HG03432 (cell line): ENCODE measurements around the gene DUSP6.

Experiments used
- ATAC-seq: cut with Tn5 transposase; IDR thresholded peaks from one replicate; pipeline ENCODE4 v1.9.1; 2021; ENCODE audit warnings: mild to moderate bottlenecking, moderate library complexity; ENCODE audit not compliant: unreplicated experiment

The DUSP6 gene

DNA sequence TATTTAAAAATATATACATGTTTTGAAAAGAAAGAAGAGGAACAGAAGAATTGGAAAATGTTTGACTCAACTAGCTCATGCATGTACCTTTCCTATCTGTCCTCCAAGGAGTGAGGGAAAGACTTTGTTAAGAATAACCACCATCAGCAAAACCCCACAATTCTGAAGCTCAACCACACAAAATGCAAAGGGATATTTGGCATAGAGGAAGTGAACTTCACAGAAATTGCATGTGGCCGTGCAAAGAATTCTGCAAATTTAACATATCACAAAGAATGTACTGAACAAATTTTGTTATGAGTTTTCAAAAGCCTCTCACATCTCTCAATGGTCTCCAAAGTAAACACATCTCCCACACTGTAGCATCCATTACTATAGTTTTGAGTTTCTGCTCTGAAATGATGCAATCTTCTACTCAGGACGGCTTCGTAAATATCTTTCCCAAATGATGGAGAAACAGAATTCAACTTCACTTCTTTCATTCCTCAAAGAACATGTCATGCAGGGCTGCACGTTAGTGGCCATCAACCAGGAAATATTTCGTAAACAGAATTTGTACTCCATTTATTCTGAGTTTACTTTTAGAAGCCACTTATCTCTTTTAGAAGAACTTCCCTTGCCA lies 17.6 kb downstream of the DUSP6 start:
- ATAC-seq = no peak

DNA sequence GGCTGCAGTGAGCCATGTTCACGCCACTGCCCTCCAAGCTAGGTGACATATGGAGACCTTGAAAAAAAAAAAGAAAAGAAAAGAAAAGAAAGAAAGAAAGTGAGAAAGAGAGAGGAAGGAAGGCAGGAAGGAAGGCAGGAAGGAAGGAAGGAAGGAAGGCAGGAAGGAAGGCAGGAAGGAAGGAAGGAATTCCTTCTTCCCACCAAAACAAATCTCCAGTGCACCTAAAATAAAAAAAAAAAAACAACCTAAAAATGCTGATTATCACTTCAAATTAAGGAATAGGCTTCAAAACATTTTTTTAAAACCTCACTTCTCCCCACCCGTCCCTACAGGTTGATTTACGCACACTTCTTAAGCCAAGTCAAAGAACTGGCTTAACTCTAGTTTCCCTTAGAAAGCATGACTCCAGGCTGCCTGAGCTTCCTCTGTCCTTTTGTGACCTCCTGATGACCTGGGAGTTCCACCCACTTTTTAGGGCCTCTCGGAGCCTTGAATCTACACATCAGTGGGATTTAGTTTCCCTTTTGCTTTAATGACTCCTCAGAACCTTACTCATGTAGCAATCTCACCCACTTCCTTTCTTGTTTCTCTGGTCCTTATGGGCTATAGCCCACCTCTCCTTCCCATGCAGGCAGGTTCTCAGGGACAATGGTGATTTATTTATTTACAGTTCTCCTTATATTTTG lies 18.6 kb downstream of the DUSP6 start:
- ATAC-seq = peak; percentile 67

DNA sequence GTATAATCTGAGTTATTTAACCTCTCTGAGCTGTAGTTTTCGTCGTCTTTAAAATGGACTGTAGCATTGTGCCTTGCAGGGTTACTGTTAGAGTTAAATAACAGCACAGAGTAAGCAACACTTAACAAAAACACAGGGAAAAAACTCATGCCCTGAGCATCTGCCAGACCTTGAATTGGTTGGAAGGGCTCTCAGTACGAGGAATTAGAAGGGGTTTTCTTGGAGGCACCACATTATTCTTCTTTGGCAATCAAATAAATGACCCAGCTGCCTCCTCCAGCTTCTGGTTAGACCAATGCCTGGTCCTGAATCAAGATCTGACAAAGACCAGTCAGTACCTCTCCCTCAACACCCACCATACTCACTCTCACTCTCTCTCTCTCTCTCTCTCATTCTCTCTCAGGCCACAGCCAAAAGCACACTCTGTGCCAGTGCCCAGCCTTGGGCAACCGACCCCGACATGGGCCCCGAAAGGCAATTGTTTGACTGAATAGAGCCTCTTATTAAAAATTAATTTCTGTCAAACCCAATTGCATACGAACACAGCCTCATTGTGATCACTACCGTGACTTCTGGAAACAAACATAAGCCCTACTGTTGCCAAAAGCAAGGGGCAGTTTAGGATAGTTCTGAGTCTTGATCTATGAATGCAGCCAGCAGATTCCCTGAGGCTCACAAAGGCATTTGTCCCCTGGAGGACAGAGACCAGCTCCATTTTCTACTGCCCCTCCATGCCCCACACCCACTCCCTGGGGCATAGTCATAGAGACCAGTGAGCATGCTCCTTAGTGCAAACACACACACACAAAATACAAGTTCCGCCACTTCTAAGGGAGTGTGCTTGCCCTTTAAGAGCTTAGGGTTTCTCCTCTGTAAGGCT lies 23.9 kb downstream of the DUSP6 start:
- no peak for ATAC-seq

DNA sequence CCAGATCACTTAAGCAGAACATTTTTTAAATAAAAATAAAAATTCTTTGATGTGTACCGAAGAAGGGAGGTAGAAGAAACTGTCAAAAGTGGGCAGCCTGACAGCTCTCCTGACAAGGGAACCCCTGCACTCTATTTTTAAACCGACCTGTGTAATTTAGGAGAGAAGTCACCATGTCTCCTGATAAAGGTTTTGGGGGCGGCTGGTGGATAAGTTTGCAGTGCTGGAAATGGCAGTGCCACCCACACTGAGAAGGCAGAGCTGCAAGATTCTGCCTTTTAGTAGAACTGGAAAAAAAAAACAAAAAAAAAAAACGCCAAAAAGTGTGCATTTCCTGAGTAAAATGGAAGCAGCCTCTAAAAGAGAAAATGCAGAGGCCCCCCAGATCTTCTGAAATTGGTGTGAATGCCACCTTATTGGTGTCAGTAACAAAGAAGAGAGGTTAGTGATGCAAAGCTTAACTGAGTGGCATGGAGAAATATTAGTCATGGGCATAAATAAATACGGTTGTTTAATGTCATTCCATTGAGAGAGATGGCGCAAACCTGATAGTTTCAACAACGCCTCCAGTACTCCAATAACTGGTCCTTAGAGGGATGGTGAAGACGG lies 24.7 kb downstream of the DUSP6 start:
- no peak for ATAC-seq

DNA sequence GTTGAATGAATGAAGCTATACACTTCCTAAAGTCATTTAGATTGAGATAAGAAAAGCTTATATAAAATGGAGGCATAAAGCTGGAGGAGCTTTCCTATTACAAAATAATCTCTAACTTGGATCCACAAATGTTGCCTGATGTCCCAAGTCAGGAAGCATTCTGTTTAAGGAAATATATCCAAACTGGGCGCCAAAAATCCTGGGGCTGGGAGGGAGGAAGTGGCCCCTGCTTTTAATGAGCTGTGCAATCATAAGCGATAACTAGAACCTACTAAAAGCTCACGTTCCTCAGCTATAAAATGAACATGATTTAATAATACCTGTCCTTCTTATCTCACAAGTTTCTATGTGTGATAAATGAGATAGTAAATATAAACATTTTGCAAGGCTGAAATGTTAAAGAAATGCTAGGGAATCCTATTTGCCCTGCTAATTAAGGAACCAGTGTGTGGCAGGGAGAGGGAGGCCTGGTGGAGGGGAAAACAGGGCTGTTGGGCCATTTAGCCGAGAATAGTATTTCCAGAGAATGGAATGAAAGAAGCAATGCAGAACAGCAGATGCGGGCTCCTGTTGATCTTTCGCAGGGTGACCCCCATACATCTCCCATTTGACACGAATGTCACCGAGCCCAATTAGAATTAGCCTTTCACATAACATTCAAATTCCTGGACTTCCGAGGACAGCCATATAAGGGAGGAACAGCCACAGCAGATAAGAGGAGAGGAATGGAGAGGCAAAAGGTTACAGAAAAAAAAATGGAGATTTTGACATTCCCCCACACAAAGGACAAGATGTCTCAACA lies 25.9 kb downstream of the DUSP6 start:
- no peak for ATAC-seq

DNA sequence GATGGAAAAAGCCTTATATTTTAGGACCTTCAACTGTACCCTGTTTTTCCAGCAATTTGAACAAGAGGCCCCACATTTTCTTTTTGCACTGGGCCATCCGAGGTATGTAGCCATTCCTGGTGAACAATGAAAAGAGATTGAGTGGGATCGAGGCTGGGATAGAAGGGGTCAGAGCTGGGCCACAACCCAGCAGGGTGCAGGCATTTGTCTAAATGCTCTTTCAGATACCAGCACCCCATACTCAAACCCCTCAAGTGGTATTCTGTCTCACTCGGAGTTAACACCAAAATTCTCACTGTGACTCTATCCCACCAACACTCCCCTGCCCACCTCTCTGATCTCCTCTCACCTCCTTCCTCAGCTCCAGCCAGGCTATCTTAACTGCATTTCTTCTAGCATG lies 26.8 kb downstream of the DUSP6 start:
- no peak for ATAC-seq

DNA sequence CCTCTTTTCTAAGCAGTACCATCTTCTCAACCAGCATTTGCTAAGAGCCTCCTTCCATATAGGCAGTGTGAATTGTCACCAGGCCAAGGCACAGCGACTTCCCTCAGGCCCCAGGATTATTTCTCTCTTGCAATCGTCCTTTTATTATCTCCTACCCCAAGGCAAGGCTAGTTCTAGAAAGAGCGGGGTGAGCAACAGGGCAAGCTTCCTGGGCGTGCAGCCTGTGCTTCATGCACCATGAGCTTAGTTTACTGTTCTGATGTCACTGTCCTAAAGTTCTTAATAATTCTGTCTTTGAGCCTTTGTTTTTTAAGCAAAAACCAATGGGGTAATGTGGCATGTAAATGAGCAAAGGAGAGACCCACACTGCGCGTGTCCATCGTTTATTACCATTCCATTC lies 27.9 kb downstream of the DUSP6 start:
- ATAC-seq = no peak

DNA sequence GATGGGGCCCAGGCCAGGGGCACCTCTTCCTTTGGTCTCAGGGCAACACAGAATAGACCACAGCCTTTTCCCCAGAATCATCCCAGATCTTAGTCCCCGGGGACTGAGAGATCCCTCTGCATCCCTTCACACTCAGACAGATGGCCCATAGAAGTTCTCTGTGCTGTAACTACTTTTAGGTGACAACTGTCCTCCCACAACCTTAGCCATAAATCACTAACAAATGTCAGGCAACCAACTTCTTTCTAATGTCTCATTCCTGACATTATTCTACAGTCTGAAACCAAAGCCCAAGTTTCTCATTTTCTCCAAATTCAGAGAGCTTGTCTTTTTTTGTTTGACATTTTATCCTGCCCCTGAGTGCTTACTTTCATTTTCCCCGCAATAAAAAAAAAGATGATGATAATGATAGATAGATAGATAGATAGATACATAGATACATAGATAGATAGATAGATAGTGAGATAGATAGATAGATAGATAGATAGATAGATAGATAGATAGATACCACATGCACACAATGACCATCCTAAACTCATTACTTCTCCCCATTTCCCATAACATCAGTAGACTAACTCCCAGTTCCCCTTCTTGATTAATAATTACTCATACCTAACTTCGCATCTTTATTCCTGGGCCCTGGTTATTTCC lies 28.6 kb downstream of the DUSP6 start:
- ATAC-seq = no peak

DNA sequence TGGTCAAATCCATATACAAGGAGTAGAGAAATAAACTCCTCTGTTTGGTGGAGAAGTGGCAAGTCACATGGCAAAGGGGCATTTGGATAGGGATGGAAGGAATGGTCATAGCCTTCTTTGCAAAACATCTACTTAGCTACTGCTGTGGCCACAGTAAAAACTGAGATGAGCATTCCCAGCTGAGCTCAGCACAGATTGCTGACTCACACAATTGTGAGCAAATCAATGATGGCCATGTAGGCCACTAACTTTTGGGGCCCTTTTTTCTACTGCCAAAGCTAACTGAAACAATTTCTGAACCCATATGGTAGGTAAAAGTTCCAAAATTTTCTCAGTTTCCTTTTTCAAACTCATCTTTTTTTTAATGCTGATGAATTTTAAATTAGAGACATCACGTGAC lies 31.6 kb downstream of the DUSP6 start:
- no peak for ATAC-seq

DNA sequence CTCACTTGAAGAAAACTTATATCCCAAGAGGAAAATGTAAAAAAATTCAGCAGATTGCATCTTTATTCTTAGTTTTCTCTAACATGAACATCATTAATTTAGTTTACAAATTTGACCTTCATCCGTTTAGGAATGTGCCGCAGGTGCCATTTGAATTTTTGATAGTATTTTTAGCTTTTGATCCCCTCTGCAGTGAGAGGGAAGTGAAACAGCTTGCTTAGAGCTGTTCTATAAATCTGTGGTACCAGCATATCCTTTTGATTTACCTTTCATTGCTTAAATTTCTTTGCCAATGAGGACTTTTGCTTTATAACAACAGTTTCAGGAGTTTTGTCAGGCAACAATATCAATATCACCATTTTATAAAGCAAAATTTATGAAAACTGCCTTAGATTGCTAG lies 32.7 kb downstream of the DUSP6 start:
- ATAC-seq = no peak

DNA sequence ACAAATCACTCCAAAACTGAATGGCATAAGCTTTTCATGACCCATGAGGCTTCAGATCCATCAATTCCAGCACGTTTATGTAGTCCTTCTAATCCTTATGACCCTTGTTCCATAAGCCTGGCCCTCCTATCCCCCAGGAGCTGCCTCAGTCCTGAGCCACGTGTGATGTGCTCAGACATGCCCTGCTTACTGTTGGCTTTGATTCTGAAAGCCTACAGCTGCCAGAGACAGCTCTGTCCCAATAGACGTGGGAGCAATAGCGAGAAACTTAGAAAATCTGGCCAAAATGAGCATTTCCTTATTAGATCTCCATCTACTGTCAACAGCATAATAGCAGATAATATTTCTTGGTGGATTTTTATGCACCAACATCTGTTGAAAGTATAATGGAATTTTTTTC lies 33.2 kb downstream of the DUSP6 start:
- ATAC-seq = no peak

DNA sequence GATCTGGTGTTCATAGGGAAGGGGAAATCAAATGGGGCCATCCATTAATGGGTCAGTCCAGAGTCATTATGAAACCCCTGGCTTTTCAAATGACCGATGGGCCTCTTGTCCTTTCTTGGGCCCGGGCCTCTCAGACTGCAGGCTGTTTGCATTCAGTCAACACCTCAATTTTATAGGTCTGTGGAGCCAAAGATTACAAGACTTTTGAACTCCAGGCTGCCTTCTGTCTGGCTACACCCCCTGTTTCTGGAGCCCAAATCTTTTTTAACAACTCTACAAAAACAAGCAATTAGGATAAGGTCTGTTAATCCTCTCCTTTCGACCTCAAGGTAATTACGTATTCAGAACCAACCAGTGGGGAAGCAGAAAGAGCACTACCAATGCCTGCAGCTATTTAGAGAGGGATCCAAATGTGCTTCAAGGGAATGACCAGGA lies 35.6 kb downstream of the DUSP6 start:
- ATAC-seq = no peak

DNA sequence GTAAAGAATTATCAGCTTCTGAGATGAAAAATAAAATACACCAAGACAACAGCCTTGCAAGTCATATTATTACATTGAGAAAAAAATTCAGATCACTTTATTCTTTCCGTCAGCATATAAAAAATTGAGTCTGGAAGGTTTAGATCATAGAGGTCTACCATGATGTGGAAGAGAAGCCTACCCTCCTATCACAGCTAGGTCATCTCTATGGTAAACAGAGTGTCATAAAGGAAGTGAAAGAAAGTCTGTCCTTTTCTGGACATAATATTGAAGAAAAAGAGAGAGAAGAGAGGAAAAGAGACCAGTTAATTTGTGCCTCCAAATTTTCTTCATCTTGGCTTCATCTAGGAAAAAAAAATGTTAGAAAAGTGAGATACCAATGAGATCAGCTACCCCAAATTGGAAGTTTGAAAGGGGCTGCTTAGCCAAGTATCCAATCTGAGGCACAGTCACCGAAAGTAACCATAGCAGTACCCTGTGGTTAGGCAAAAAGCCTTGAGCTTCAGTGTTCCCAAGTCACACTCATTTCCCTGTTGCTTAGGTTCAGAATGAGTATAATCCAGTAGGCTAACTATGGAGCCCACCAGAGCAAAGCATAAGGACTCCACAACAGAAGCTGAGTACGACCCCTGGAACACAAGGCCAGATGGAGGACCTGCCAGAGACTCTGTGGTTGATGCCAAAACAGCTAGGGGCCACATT lies 38.1 kb downstream of the DUSP6 start:
- ATAC-seq = peak; percentile 51

DNA sequence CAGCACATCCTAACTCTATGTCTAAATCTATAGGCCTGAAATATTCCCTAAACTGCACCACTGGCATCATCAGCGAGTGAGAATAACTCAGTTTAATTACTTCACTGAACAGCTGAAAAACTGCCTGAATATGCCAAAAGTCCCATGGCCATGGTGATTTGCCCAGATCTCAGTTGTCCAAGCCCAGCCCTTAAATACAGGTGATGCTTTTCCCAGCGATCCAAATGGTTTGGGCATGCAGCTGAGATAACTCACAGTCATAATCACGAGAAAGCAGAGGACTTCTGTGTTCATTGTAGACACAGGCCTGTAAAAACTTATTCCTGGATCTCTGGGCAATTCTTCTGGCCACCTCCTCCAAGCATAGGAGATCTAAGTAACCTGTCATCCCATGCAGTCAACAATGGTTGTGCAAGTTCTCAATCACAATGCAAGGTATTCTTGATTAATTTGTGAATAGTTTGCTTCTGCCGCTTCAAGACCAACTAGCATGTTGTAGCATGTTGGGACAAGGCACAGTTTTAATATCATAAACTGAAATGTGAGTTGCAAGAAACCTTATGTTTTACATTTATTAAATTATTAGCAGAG lies 40.5 kb downstream of the DUSP6 start:
- ATAC-seq = no peak

DNA sequence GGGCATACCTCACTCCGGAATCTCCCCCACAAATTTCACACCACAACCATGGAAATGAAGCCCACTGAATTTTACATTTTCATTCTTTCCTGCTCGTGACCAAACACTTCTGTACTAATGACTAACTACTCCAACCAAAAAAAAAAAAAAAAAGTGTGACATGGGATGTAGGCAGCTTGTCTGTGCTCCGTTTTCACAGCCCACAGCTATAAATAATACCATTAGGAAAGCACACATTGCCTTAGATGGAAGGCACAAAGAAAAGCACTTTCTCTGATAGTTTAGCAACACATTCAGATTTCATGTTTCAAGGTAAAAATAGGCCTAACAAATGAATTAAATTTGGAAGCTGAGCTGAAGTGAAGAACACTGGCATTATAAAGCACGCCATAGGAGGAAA lies 42.5 kb downstream of the DUSP6 start:
- no peak for ATAC-seq

DNA sequence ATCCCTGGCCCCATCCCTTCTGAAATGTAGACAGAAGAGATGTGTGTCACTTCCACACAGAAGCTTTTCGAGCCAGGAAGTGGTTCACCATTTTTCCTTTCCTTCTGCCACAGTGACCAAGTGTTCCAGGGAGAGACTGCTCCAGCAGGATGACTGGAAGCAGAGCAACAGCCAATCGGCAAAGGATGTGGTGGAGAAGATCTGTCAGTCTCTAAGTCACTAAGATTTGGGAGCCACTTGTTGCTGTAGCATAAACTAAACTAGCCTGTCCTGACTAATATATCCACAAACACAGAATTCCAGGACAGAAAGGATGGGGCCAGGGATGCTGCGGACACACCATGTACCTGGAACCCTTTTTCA lies 42.9 kb downstream of the DUSP6 start:
- ATAC-seq = no peak

DNA sequence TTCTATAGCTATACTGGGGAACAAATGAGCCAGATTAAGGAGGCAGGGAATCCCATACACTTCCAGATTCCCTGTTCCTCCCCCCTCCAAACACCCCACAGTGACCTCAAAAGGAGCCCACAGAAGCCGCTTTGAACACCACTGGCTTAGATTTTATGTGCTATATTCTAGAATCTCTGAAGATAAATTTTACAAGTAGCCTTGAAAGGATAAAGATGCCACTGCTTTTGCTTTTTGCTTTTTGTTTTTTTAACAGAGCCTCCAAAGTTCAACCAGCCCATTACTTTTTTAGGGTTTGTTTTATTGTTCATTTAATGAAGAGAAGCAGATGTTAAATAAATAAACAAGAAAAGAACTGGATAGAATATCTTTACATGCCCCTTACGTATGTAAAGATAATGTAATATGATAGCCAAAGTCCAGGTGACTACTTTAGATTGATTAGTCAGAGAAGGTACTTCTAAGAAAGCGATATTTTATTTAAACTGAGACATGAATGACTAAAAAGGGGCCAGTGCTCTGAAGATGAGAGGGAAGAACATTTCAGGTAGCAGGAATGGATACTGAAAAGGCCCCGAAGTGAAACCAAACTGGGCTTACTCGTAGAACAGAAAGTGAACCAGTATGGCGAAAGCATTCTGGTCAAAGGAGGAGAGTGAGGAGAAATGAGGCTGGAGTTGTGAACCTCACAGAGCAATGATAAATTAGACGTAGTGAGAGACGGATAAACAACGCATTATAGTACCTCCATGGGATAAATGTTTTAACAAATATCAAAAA lies 44.6 kb downstream of the DUSP6 start:
- ATAC-seq = no peak

DNA sequence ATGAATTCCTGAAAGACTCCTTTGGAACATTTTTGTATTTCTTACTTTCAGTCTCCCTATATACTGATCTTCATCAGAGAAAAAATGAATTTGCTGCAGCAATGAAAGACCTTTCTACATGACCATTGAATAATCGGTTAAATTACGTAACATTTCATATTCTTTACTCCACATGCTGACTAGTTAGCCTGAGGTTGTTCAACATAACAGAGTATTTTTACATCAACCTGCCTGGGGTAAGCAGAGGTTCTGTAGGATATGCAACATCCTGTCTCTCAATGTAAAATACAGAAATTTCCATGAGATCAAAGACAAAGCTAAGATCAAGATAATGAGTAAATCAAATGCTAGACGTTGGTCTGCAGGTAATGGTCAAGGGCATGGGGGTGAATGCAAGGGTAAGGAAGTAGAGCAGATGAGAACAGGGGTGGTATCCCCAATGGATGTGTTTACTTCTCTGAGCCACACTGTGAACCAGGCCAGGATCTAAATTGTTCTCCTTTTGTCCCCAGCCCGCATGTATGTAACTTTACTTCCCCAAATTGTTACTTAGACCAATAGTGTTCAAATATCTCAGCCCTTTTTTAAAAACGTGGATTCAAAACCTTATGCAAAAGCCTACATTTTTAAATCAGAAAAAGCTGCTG lies 45.4 kb downstream of the DUSP6 start:
- ATAC-seq = no peak
